HEK293T (cell line): Measurements from ENCODE around the gene SVIL.

ENCODE experiments used
- CTBP1 ChIP-seq: fragments of 450-650 bp; IDR thresholded peaks from 2 replicates; pipeline ENCODE4 v1.6.1; 2016; ENCODE audit warnings: borderline replicate concordance
- FOXM1 ChIP-seq: fragments of 450-650 bp; IDR thresholded peaks from 2 replicates; pipeline ENCODE4 v1.6.1; 2017; ENCODE audit warnings: mild to moderate bottlenecking, borderline replicate concordance

GRCh38 chr10:29543715-29544114, 91.1 kb downstream of the SVIL start:
- TF ChIP-seq CTBP1 (no peak), FOXM1 (no peak)
